GM18519 (cell line): ENCODE measurements around the gene FZD4.
"Not testable (repeated sequence)": the region's sequence is repeated elsewhere in the genome, so short reads cannot be mapped to it uniquely, and the experiment has no call there.

Source experiments
- ATAC-seq: cut with Tn5 transposase; IDR thresholded peaks from one replicate; pipeline ENCODE4 v1.9.1; 2021; ENCODE audit warnings: mild to moderate bottlenecking, moderate library complexity; ENCODE audit not compliant: unreplicated experiment, low FRiP score

FZD4 gene

DNA sequence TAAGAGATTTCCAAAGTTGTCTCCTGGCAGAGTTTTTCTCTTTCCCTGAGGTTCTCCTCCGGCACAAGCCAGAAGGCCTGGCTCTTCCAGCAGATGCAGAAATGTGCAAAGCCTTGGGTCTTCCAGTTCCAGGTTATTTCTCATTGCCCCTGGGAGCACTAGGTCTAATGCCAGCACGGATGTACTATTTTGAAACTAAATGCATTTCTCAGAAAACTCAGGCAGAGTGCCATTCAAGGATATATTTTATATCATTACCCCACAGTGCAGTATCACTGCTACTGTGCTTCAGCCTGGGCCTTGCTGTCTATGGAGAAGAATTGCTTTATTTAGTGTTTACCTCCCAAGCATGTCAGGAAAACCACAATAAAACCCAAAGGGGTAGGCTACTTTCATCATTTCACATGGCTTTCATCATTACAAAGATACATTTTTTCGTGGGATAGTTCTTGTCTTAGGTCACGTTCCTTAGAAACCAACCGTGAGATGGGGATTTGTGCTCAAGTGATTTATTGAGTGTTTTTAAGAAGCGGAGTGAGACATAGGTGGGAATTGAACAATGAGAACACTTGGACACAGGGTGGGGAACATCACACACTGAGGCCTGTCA lies 22.4 kb upstream of the FZD4 start:
- no peak for ATAC-seq

GRCh38 chr11:86972734-86973133 lies 17.5 kb upstream of the FZD4 start:
- no peak for ATAC-seq

DNA sequence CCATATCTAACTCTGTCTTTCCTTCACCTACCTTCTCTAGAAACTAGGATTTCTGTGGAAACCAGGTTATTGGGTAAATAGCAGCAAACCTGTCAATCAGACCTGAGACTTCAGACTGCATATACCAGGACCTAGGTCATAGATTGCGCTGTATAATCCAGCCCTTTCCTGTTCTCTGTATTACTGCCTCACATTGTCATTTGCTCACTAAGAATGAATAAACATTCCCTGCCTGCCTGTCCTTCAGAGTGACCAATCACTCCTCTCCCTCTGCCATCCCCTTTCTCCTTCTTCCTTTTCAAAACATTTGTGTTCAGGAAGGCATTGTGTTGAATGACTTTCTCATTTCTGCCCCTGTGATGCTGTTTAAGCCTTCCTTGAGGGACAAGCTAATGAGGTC lies 14.1 kb upstream of the FZD4 start:
- ATAC-seq: no peak

GRCh38 chr11:86967601-86968000 lies 12.4 kb upstream of the FZD4 start:
- ATAC-seq: not testable (repeated sequence)

- ATAC-seq: no peak
These were observed 2.9 kb upstream of the FZD4 start for GRCh38 chr11:86957976-86958646.

DNA sequence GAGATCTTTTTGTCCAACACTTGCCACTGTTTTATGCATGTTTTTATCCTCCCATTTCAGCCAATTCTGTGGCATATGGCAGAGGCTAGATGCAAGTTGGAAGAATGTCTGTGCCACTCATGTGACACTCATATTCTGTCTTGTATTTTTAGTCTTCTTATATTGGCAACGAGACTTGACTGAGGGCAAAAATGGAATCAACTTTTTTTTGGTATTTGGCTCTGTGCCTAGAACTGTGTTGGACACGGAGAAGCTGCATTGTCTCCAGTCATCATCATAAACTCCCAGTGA lies 1.7 kb upstream of the FZD4 start:
- no peak for ATAC-seq

GRCh38 chr11:86955111-86955360 lies 159 bp downstream of the FZD4 start:
- ATAC-seq: peak; percentile 17

- ATAC-seq: no peak
These were observed 705 bp downstream of the FZD4 start for GRCh38 chr11:86954269-86955110.

- ATAC-seq: no peak
These were observed 2.8 kb downstream of the FZD4 start for GRCh38 chr11:86952221-86952875.

- no peak for ATAC-seq
These were observed 3.5 kb downstream of the FZD4 start for GRCh38 chr11:86951706-86952105.

DNA sequence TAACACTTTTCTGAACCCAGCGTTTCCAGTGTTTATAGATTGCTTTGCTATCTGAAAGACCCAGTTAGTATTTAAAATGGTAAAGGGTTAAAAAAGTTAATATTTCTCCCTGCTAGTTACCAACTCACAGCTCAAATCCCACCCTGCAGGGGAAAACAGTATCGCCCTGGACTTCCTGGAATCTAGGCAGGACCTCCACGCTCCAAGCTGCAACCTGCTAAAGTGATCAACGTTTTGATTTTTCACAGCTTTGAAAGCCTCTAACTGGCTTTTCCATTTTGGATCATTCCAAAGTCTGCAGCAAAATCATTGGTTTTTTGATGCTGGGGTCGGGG lies 4.6 kb downstream of the FZD4 start:
- ATAC-seq: no peak

- no peak for ATAC-seq
These were observed 5.1 kb downstream of the FZD4 start for GRCh38 chr11:86949995-86950660.

DNA sequence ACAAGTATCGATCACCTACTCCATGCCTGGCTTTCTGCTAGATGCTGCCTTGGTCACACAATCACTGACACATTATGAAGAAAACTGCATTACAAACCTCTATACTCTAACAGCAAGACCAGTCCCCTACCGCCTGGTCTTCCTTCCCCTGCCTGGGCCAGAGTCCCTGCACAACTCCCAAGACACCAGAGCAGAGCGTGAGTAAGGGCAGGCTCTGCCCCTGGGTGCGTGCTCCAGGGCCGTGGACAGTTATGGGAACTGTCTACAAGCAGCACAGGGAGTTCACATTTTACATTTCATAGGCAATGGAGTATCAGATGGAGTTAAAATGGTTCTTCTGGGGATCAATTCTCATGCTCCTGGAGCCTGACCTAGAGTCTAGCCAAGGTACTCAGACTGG lies 6.5 kb downstream of the FZD4 start:
- no peak for ATAC-seq

DNA sequence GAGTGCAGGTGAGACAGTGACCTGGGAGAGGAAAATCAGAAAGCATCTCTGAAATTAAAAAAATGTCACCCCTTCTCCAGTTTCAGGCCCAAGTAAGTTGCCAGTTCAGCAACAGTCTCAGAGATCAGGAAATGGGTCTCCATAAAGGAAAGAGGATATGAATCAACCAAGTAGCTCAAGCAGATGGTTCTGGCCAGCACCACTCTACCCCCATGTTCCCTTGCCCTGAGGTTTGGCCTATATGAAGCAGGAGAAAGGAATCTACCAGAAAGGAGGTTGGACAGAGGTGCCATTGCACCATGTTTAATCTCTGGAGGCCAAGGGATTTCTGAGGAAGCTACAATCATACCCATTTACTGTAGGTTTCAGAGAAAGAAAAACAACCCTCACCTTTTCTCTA lies 7.7 kb downstream of the FZD4 start:
- ATAC-seq: no peak

DNA sequence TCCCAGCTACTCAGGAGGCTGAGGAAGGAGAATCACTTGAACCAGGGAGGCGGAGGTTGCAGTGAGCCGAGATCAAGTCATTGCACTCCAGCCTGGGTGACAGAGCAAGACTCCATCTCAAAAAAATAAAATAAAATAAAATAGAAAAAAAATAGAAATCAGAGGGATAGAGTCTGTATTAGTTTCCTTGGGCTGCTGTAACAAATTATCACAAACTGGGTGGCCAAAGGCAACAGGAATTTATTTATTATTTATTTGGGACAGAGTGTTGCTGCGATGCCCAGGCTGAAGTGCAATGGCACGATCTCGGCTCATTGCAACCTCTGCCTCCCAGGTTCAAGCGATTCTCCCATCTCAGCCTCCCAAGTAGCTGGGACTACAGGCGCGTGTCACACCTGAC lies 11.7 kb downstream of the FZD4 start:
- not testable (repeated sequence) for ATAC-seq

GRCh38 chr11:86941871-86942599 lies 13.2 kb downstream of the FZD4 start:
- ATAC-seq: no peak

GRCh38 chr11:86941077-86941870 lies 13.9 kb downstream of the FZD4 start:
- ATAC-seq: no peak

DNA sequence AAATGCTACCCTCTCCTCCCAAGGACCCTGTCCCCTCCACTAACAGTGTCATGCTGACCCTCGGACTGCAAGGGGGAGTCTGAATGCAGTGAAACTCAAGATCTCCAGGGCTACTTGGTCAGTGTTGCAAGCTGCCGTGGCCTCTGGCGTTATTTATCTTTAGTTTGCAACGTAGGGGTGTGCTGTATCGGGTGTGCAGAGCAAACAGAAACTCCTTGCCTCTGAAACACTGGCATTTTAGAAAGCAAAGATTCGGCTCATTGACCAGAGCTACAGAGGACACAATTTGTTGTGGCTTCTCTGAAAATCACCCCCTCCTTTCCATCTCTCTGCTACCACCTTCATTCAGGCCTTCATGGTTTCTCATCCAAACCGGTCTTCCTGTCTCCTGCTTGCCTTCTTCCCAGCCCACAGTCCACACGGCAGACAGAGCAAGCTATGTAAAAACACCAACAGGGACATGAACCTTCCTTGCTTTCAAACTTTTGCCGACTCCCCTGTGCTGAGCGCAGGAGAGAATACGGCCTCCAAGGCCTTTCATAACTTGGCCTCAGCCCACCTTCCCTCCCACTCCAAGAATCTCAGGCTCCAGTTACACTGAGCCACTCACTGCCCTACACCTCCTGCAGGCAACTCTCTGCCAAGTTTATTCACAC lies 14.9 kb downstream of the FZD4 start:
- no peak for ATAC-seq
